ENCODE measurements around the gene MIB2. TPM values are rescaled to one million over a fixed set of nuclear protein-coding genes. Genes with fewer than 3 reads are reported as not detected.
"Not testable (repeated sequence)": the region's sequence is repeated elsewhere in the genome, so short reads cannot be mapped to it uniquely, and the experiment has no call there.

The MIB2 gene
- polyA plus RNA-seq, 3 donors = 5.4 to 65.7 (median 5.6) TPM

DNA sequence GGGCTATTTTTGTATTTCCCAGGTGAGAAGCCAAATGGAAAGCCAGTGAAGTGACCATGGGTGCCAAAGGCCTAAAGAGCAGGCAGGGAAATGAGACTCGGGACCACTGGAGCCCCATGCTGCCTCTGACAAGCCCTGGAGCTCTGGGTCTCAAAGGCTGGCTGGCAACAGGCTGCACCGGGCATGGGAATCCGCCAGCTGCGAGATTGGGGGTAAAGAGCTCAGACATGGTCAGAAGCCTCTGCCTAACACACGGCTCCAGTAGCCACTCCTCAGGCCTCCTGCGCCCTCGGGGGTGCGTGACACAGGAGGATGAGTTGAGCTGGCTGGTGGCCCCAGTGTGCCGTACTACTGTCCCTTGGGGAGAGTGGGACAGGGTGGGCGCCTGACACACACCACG lies 49.0 kb downstream of the MIB2 start:
- intact Hi-C loops (cut with micrococcal nuclease); H3K79me2 ChIP-seq (ENCODE audit: insufficient read depth, low read length); H3K27me3 ChIP-seq (ENCODE audit: control insufficient read depth in 2 of 2, insufficient read depth in 2 of 2, low read length in 2 of 2); H4K20me1 ChIP-seq (ENCODE audit: insufficient read depth, low read length); H3K9ac ChIP-seq (ENCODE audit: insufficient read depth, low read length, poor library complexity, severe bottlenecking); H3K4me1 ChIP-seq (ENCODE audit: control insufficient read depth in 1 of 2, insufficient read depth in 2 of 2, low read length in 2 of 2); H3K4me3 ChIP-seq (replicated peaks in 1 of 3; ENCODE audit: low read depth in 2 of 3, low read length in 3 of 3); H2AFZ ChIP-seq (ENCODE audit: insufficient read depth, low read depth, low read length, poor library complexity, severe bottlenecking); H3K4me2 ChIP-seq (replicated peaks; ENCODE audit: extremely low read depth, low read length, poor library complexity, severe bottlenecking); H3K9me3 ChIP-seq (replicated peaks in 1 of 2; ENCODE audit: control insufficient read depth in 1 of 2, insufficient read depth in 1 of 2, low read length in 2 of 2); H3K27ac Mint-ChIP-seq; H3K27me3 Mint-ChIP-seq (ENCODE audit: low read depth in 3 of 3); H3K4me3 Mint-ChIP-seq; DNase-seq; H3K27ac ChIP-seq (ENCODE audit: low read depth in 1 of 2, low read length in 2 of 2); H3K9me3 Mint-ChIP-seq: not testable (repeated sequence)
- Mint-ChIP-seq H3K36me3 (peaks cover 19 to 39% of the 10 kb centered on the region in 2 donors), H3K4me1 (peaks cover 16% of the 10 kb centered on the region)
- peaks cover 31 to 36% of the 10 kb centered on the region in 2 donors for H3K36me3 ChIP-seq (replicated peaks in 1 of 2; ENCODE audit: control insufficient read depth in 1 of 2, insufficient read depth in 2 of 2, low read length in 2 of 2)
- WGBS (ENCODE audit: insufficient coverage) = no CpG with 5 or more reads among the region's 11 CpGs

DNA sequence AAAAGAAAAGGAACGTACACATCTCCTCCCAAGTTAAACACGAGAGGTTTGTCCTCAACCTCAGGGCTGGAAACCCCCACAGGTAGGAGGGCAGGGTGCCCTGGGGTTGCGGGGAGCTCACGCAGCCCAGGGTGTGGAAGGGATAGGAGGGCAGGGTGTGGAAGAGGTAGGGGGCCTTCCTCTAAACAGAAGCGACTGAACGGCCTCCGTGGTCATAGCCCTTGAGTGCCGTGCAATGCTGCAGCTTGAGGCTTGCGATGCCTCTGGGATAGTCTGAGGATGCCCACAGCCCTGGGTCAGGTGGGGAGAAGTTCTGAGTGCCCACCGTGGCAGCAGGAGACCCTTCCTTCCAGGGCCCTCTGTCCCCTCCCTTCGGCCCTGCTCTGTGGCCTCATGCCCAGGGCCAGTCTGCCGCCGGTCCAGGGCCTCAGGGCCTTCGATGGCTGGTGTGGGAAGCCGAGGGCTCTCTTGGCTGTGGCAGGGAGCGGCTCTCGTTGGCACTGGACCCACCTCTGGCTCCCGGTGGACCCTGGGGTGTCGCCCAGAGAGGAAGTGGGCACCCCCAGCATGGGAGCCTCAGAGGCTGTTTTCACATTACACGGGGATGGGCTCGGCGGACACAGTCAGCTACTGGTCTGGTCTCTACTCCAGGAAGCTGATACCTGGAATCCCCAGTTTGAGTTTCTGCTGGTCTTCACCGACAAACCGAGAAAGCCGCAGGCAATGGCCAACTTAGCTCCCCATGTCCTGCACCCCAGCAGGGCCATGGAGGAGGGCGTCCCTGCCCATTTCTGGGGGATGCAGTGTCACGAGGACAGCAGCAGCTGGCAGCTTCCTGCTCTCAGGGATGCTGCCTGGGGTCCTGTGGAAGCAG lies 49.9 kb downstream of the MIB2 start:
- H3K9ac ChIP-seq (ENCODE audit: insufficient read depth, low read length, poor library complexity, severe bottlenecking) = no peak overlapping the region
- whole genome bisulfite sequencing (ENCODE audit: insufficient coverage) = 95% methylated on average over 25 of the region's 27 CpGs
- H3K4me1 ChIP-seq (ENCODE audit: control insufficient read depth in 1 of 2, insufficient read depth in 2 of 2, low read length in 2 of 2) = peaks cover 7 to 9% of the 10 kb centered on the region in 2 donors
- no peak overlapping the region for H3K4me2 ChIP-seq (replicated peaks; ENCODE audit: extremely low read depth, low read length, poor library complexity, severe bottlenecking)
- intact Hi-C loops (cut with micrococcal nuclease) = no loop called here
- no peaks in the 10 kb centered on the region for H3K27me3 ChIP-seq (ENCODE audit: control insufficient read depth in 2 of 2, insufficient read depth in 2 of 2, low read length in 2 of 2)
- H3K27ac ChIP-seq (ENCODE audit: low read depth in 1 of 2, low read length in 2 of 2) = no peak overlapping the region
- H3K4me3 Mint-ChIP-seq = no peak overlapping the region
- H3K4me1 Mint-ChIP-seq = peaks cover 16% of the 10 kb centered on the region
- H3K79me2 ChIP-seq (ENCODE audit: insufficient read depth, low read length) = no peaks in the 10 kb centered on the region
- no peaks in the 10 kb centered on the region for H3K27me3 Mint-ChIP-seq (ENCODE audit: low read depth in 3 of 3)
- no peaks in the 10 kb centered on the region for H3K9me3 ChIP-seq (replicated peaks in 1 of 2; ENCODE audit: control insufficient read depth in 1 of 2, insufficient read depth in 1 of 2, low read length in 2 of 2)
- H3K36me3 ChIP-seq (replicated peaks in 1 of 2; ENCODE audit: control insufficient read depth in 1 of 2, insufficient read depth in 2 of 2, low read length in 2 of 2) = peaks cover 39 to 45% of the 10 kb centered on the region in 2 donors
- H4K20me1 ChIP-seq (ENCODE audit: insufficient read depth, low read length) = peaks cover 5% of the 10 kb centered on the region
- H3K9me3 Mint-ChIP-seq = no peaks in the 10 kb centered on the region
- H3K4me3 ChIP-seq (replicated peaks in 1 of 3; ENCODE audit: low read depth in 2 of 3, low read length in 3 of 3) = no peak overlapping the region
- H3K27ac Mint-ChIP-seq = peak overlapping the region in 2 of 7 donors; percentile 36 to 46
- DNase-seq = no peak
- TF ChIP-seq, protein P1, sequence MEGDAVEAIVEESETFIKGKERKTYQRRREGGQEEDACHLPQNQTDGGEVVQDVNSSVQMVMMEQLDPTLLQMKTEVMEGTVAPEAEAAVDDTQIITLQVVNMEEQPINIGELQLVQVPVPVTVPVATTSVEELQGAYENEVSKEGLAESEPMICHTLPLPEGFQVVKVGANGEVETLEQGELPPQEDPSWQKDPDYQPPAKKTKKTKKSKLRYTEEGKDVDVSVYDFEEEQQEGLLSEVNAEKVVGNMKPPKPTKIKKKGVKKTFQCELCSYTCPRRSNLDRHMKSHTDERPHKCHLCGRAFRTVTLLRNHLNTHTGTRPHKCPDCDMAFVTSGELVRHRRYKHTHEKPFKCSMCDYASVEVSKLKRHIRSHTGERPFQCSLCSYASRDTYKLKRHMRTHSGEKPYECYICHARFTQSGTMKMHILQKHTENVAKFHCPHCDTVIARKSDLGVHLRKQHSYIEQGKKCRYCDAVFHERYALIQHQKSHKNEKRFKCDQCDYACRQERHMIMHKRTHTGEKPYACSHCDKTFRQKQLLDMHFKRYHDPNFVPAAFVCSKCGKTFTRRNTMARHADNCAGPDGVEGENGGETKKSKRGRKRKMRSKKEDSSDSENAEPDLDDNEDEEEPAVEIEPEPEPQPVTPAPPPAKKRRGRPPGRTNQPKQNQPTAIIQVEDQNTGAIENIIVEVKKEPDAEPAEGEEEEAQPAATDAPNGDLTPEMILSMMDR (IDR thresholded peaks at IDR 0.05) = no peak
- H2AFZ ChIP-seq (ENCODE audit: insufficient read depth, low read depth, low read length, poor library complexity, severe bottlenecking) = no peak overlapping the region
- H3K36me3 Mint-ChIP-seq = peaks cover 27 to 48% of the 10 kb centered on the region in 2 donors
